HepG2 (cell line): Measurements from ENCODE around the gene GUCA1A. TPM values are rescaled to one million over a fixed set of nuclear protein-coding genes. Genes with fewer than 3 reads are reported as not detected.

Experiments
- ATAC-seq: fragments of 200-7000 bp; cut with Tn5 transposase; 3 replicates; pipeline ENCODE4 v1.9.1; 2020; ENCODE audit warnings: mild to moderate bottlenecking, moderate library complexity
- BruUV-seq: library from RNA; stranded (reverse); fragments of 400-500 nt; replicated peaks from 2 replicates; lab custom pipeline; 2021; lab: Mats Ljungman, UMichigan
- CTCF ChIA-PET: fragments of 300-600 bp; formaldehyde crosslinking; extraction: SDS; loops from one replicate; lab custom pipeline; 2021; ENCODE audit warnings: low total read pairs, inconsistent platforms, low intra/inter-chr PET ratio; lab: Yijun Ruan, JAX
- POLR2A ChIA-PET: fragments of 350-600 bp; sonication (Branson Sonifier 250); formaldehyde crosslinking; loops from one replicate; lab custom pipeline; 2020; ENCODE audit warnings: antibody characterized with exemption, inconsistent platforms; lab: Yijun Ruan, JAX
- DNase-seq: peaks from one replicate; pipeline ENCODE4 v3.0.0-alpha.2; 2015; ENCODE audit warnings: low spot score
- FAIRE-seq: peaks from 3 replicates; lab custom pipeline; 2011; peaks lifted over from hg19 to GRCh38; lab: Jason Lieb, UNC
- H2AFZ ChIP-seq: one replicate; pipeline ENCODE4 v1.6.1; 2011; ENCODE audit warnings: low read length, inconsistent platforms
- H3K27ac ChIP-seq: fragments of 300-600 bp; 3 replicates; pipeline ENCODE4 v1.8.0; 2011; ENCODE audit warnings: mixed run types, mild to moderate bottlenecking, mixed read lengths, low read length, inconsistent platforms; ENCODE audit not compliant: insufficient read depth; ENCODE audit errors: extremely low read length
- H3K27me3 ChIP-seq, 2 experiments: fragments of 200-600 bp in 1 of 2; 2 replicates in 1 of 2; 3 replicates in 1 of 2; pipeline versions ENCODE4 v1.6.0 to v1.8.0; 2011; ENCODE audit warnings: low read length in 2 of 2, mild to moderate bottlenecking in 2 of 2, moderate library complexity in 2 of 2, inconsistent platforms in 1 of 2; ENCODE audit not compliant: insufficient read depth in 2 of 2, control insufficient read depth in 1 of 2
- H3K36me3 ChIP-seq, 2 experiments: fragments of 200-600 bp in 1 of 2; replicated peaks in 1 of 2; 2 replicates in 1 of 2; 3 replicates in 1 of 2; pipeline versions ENCODE4 v1.5.1 to v1.8.0; 2011; ENCODE audit warnings: low read length in 2 of 2, inconsistent platforms in 1 of 2; ENCODE audit not compliant: insufficient read depth in 2 of 2, control insufficient read depth in 1 of 2
- H3K4me1 ChIP-seq: 2 replicates; pipeline ENCODE4 v1.5.1; 2012; ENCODE audit warnings: low read length, inconsistent platforms; ENCODE audit not compliant: insufficient read depth
- H3K4me2 ChIP-seq: 2 replicates; pipeline ENCODE4 v1.6.0; 2011; ENCODE audit warnings: low read depth, low read length, inconsistent platforms
- H3K4me3 ChIP-seq, 3 experiments: fragments of 200-600 bp in 1 of 3; sonication (generic), shearing (Covaris generic) in 1 of 3; replicated peaks in 1 of 3; 2 replicates each; pipeline ENCODE4 v1.5.1; 2011 to 2016; ENCODE audit warnings: low read length in 3 of 3, inconsistent platforms in 2 of 3, low read depth in 2 of 3, mild to moderate bottlenecking in 2 of 3, control low read depth in 1 of 3, mixed read lengths in 1 of 3; ENCODE audit not compliant: insufficient read depth in 1 of 3
- H3K79me2 ChIP-seq: one replicate; pipeline ENCODE4 v1.6.1; 2011; ENCODE audit warnings: low read length, inconsistent platforms; ENCODE audit not compliant: insufficient read depth
- H3K9ac ChIP-seq: 2 replicates; pipeline ENCODE4 v1.6.0; 2011; ENCODE audit warnings: mild to moderate bottlenecking, low read depth, low read length, inconsistent platforms; ENCODE audit not compliant: insufficient read depth
- H3K9me3 ChIP-seq: 2 replicates; pipeline ENCODE4 v1.5.1; 2012; ENCODE audit warnings: mild to moderate bottlenecking, low read length
- H4K20me1 ChIP-seq: 2 replicates; pipeline ENCODE4 v1.6.0; 2011; ENCODE audit warnings: inconsistent platforms, mild to moderate bottlenecking, low read length, moderate library complexity; ENCODE audit not compliant: insufficient read depth
- ATAD3A ChIP-seq: sonication (generic); formaldehyde crosslinking; IDR thresholded peaks from 2 replicates; pipeline ENCODE4 v1.4.0; 2020; ENCODE audit warnings: missing genetic modification reagents
- EP300 ChIP-seq, 3 experiments: sonication (generic) in 1 of 3; formaldehyde crosslinking in 1 of 3; IDR thresholded peaks; 2 replicates each; pipeline versions ENCODE4 v1.5.1 to v1.6.1; 2011 to 2020; ENCODE audit warnings: low read depth in 2 of 3, low read length in 2 of 3, borderline replicate concordance in 1 of 3, improper control_type of control experiment in 1 of 3, mild to moderate bottlenecking in 1 of 3, missing genetic modification reagents in 1 of 3, moderate library complexity in 1 of 3
- GABPA ChIP-seq, 2 experiments: IDR thresholded peaks; 2 replicates each; pipeline ENCODE4 v1.6.1; 2011 to 2016; ENCODE audit warnings: low read depth in 2 of 2, low read length in 1 of 2, missing biosample characterization in 1 of 2, missing genetic modification characterization in 1 of 2
- GATA4 ChIP-seq: sonication (generic); IDR thresholded peaks from 2 replicates; pipeline ENCODE4 v1.6.1; 2016; ENCODE audit warnings: antibody characterized with exemption, low read depth, borderline replicate concordance
- HOXA3 ChIP-seq: sonication (generic); formaldehyde crosslinking; IDR thresholded peaks from 2 replicates; pipeline ENCODE4 v1.5.0; 2020; ENCODE audit warnings: missing genetic modification reagents
- KDM5A ChIP-seq: fragments of 200-600 bp; sonication (generic); IDR thresholded peaks from 2 replicates; pipeline ENCODE4 v1.7.0; 2018; ENCODE audit warnings: antibody characterized with exemption, mild to moderate bottlenecking, low read length, borderline replicate concordance
- KMT2B ChIP-seq: IDR thresholded peaks from 2 replicates; pipeline ENCODE4 v1.6.1; 2016; ENCODE audit warnings: missing genetic modification reagents, missing compliant biosample characterization
- NONO ChIP-seq, 2 experiments: fragments of 450-650 bp in 1 of 2; sonication (generic) in 1 of 2; formaldehyde crosslinking in 1 of 2; IDR thresholded peaks in 1 of 2; conservative IDR thresholded peaks in 1 of 2; 2 replicates each; pipeline versions ENCODE4 v1.6.1 to v1.8.0; 2017 to 2022; ENCODE audit warnings: mild to moderate bottlenecking in 1 of 2, missing genetic modification reagents in 1 of 2, moderate library complexity in 1 of 2
- REL ChIP-seq: sonication (generic); formaldehyde crosslinking; conservative IDR thresholded peaks from 2 replicates; pipeline ENCODE4 v1.8.0; 2022; ENCODE audit warnings: mild to moderate bottlenecking, missing genetic modification reagents, moderate library complexity
- RXRA ChIP-seq: sonication (generic); formaldehyde crosslinking; IDR thresholded peaks from 2 replicates; pipeline ENCODE4 v1.5.1; 2020; ENCODE audit warnings: missing genetic modification reagents
- SIX1 ChIP-seq: sonication (generic); formaldehyde crosslinking; IDR thresholded peaks from 2 replicates; pipeline ENCODE4 v1.4.0; 2020; ENCODE audit warnings: missing genetic modification reagents, borderline replicate concordance
- SOX6 ChIP-seq, 2 experiments: fragments of 450-650 bp in 1 of 2; sonication (generic) in 1 of 2; formaldehyde crosslinking in 1 of 2; IDR thresholded peaks; 2 replicates each; pipeline versions ENCODE4 v1.4.0 to v1.6.1; 2017 to 2020; ENCODE audit warnings: antibody characterized with exemption in 1 of 2, mild to moderate bottlenecking in 1 of 2, missing genetic modification reagents in 1 of 2
- ZBTB38 ChIP-seq: sonication (generic); formaldehyde crosslinking; IDR thresholded peaks from 2 replicates; pipeline ENCODE4 v1.5.1; 2020; ENCODE audit warnings: mild to moderate bottlenecking, missing genetic modification reagents
- ZBTB8A ChIP-seq: sonication (generic); formaldehyde crosslinking; IDR thresholded peaks from 2 replicates; pipeline ENCODE4 v1.4.0; 2020; ENCODE audit warnings: mild to moderate bottlenecking, low read depth, missing genetic modification reagents, borderline replicate concordance
- WGBS: methylation state at CpG from one replicate; pipeline ENCODE4 v1.1.6; 2017; ENCODE audit warnings: low lambda C conversion rate; 5-methylcytosine and 5-hydroxymethylcytosine counted together
- in situ Hi-C: cut with HindIII; loops from 2 replicates; pipeline ENCODE4 v1.10.0; 2017; ENCODE audit warnings: low pct_unique_long_range_greater_than_20kb; ENCODE audit not compliant: extremely low pct_ligation_motif_present
- intact Hi-C: fragments of 100-400 bp; cut with micrococcal nuclease; formaldehyde crosslinking; loops from one replicate; pipeline ENCODE4 v1.10.0; 2022; ENCODE audit not compliant: unreplicated experiment
- polyA plus RNA-seq, 8 experiments: library from polyadenylated mRNA; depleted of rRNA in 3 of 8; stranded (reverse) in 7 of 8; unstranded in 1 of 8; fragments of >200 nt; fragmentation: Illumina TruSeq in 4 of 8; extraction: Trizol in 4 of 8; gene quantifications; 2 replicates each; pipeline versions ENCODE4 v1.2.1 to v1.2.3, GENCODE V29; 2011 to 2016; ENCODE audit warnings: low read depth in 4 of 8, missing spikeins in 1 of 8, mixed read lengths in 1 of 8; ENCODE audit not compliant: insufficient read depth in 1 of 8
- total RNA-seq, 5 experiments: library from RNA; depleted of rRNA; stranded (reverse); fragments of >200 nt; fragmentation: Illumina TruSeq; extraction: Trizol; gene quantifications; 2 replicates each; pipeline ENCODE4 v1.2.3, GENCODE V29; 2016; ENCODE audit warnings: low read depth in 1 of 5
- TF ChIP-seq, protein P1 (sequence below): sonication (generic); formaldehyde crosslinking; IDR thresholded peaks from 2 replicates; pipeline ENCODE4 v1.5.1; 2020; ENCODE audit warnings: missing genetic modification reagents, mild to moderate bottlenecking, borderline replicate concordance

The GUCA1A gene
- total and polyA plus RNA-seq, 2 of the 13 experiments (the other 11 are each of a cell fraction or from before 2014, with no cell fraction given) = not detected

DNA sequence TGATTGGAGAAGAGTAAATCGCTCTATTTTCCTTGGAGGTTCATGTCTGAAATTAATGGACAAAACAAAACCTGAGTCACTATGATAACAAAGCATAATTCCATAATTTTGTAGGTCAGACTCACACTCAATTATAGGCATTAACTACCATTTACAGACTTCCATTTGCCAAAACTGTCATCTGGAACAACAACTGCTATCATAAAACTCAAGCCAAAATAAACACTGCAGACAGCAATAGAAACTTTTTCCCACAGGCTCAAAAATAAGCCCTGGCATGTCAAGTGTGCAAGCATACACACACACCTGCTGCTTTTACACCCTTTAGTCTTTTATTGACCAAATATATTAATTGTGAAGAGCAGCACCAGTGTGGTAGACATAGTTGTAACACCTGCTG is 37.4 kb downstream of the GUCA1A start:
- Histone ChIP-seq H3K79me2 (peaks cover 9% of the 10 kb centered on the region), H2AFZ (no peak overlapping the region), H3K27ac (no peak overlapping the region), H3K27me3 (no peaks in the 10 kb centered on the region), H3K4me3 (no peak overlapping the region), H3K9ac (no peak overlapping the region), H3K4me2 (no peak overlapping the region), H4K20me1 (no peaks in the 10 kb centered on the region), H3K4me1 (peaks cover 20% of the 10 kb centered on the region), H3K9me3 (no peaks in the 10 kb centered on the region), H3K36me3 (peaks cover 22 to 48% of the 10 kb centered on the region in 2 experiments)
- in situ Hi-C loops (loop anchor here (25.0 kb wide), 1 partner anchor 423 kb away; the partner anchor contains the start of genes FRS3, PRICKLE4 and TOMM6), intact Hi-C loops (no loop called here)
- POLR2A ChIA-PET = no interaction called here
- ATAC-seq (no peak), DNase-seq (no peak), FAIRE-seq (no peak)
- no TSS peak for BruUV-seq
- CTCF ChIA-PET = no interaction called here
- 100% methylated on average over 1 of the region's 1 CpG for whole genome bisulfite sequencing
- no peak for TF ChIP-seq GABPA (IDR thresholded peaks at IDR 0.05; ENCODE audit: low read depth, low read length)
- TF ChIP-seq GABPA (CRISPR knock-in tag; IDR thresholded peaks at IDR 0.05; ENCODE audit: low read depth) = no peak
- no peak for TF ChIP-seq KMT2B (CRISPR knock-in tag)
- TF ChIP-seq KDM5A = no peak
- no peak for TF ChIP-seq HOXA3
- no peak for TF ChIP-seq NONO (IDR thresholded peaks at IDR 0.05)
- no peak for TF ChIP-seq NONO (CRISPR knock-in tag; conservative IDR thresholded peaks at IDR 0.05)
- TF ChIP-seq SOX6 (IDR thresholded peaks at IDR 0.05) = no peak
- no peak for TF ChIP-seq SOX6 (CRISPR knock-in tag; IDR thresholded peaks at IDR 0.05)
- TF ChIP-seq RXRA (CRISPR knock-in tag) = no peak
- TF ChIP-seq GATA4 = no peak
- no peak for TF ChIP-seq EP300 (IDR thresholded peaks at IDR 0.05; ENCODE audit: low read depth in 2 of 2, low read length in 2 of 2)
- TF ChIP-seq EP300 (CRISPR knock-in tag; IDR thresholded peaks at IDR 0.05; ENCODE audit: borderline replicate concordance) = no peak
- TF ChIP-seq SIX1 (CRISPR knock-in tag) = no peak
- no peak for TF ChIP-seq REL (CRISPR knock-in tag)
- TF ChIP-seq ZBTB38 (CRISPR knock-in tag) = no peak
- no peak for TF ChIP-seq ATAD3A (CRISPR knock-in tag)
- TF ChIP-seq, protein P1, sequence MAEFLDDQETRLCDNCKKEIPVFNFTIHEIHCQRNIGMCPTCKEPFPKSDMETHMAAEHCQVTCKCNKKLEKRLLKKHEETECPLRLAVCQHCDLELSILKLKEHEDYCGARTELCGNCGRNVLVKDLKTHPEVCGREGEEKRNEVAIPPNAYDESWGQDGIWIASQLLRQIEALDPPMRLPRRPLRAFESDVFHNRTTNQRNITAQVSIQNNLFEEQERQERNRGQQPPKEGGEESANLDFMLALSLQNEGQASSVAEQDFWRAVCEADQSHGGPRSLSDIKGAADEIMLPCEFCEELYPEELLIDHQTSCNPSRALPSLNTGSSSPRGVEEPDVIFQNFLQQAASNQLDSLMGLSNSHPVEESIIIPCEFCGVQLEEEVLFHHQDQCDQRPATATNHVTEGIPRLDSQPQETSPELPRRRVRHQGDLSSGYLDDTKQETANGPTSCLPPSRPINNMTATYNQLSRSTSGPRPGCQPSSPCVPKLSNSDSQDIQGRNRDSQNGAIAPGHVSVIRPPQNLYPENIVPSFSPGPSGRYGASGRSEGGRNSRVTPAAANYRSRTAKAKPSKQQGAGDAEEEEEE (CRISPR knock-in tag) = no peak
- no peak for TF ChIP-seq ZBTB8A (CRISPR knock-in tag)
